IMR-90 (cell line): Measurements from ENCODE around the gene PID1. TPM values are rescaled to one million over a fixed set of nuclear protein-coding genes. Genes with fewer than 3 reads are reported as not detected.

Experiments used
- ATAC-seq: fragments of 200-7000 bp; cut with Tn5 transposase; 2 replicates; pipeline ENCODE4 v1.9.1; 2020; ENCODE audit warnings: low read depth, mild to moderate bottlenecking, moderate library complexity
- BruUV-seq: library from RNA; stranded (reverse); fragments of 400-500 nt; replicated peaks from 2 replicates; lab custom pipeline; 2021; lab: Mats Ljungman, UMichigan
- CTCF ChIA-PET: fragments of 300-600 bp; formaldehyde crosslinking; extraction: SDS; loops from one replicate; lab custom pipeline; 2021; ENCODE audit warnings: antibody characterized with exemption; lab: Yijun Ruan, JAX
- POLR2A ChIA-PET: fragments of 300-600 bp; sonication (Branson Sonifier 250); formaldehyde crosslinking; loops from one replicate; lab custom pipeline; 2022; ENCODE audit warnings: antibody characterized with exemption; ENCODE audit not compliant: unreplicated experiment; lab: Charles Lee
- DNase-seq: peaks from one replicate; pipeline ENCODE4 v3.0.0; 2013
- H2AFZ ChIP-seq: replicated peaks from 2 replicates; pipeline ENCODE3; 2013; ENCODE audit warnings: low read length, mild to moderate bottlenecking; ENCODE audit not compliant: poor library complexity
- H2AK5ac ChIP-seq: 2 replicates; pipeline ENCODE4 v1.6.1; 2013; ENCODE audit warnings: low read depth, low read length, inconsistent platforms
- H2AK9ac ChIP-seq: replicated peaks from 2 replicates; pipeline ENCODE3; 2013; ENCODE audit warnings: mild to moderate bottlenecking, low read depth, low read length, moderate library complexity; ENCODE audit not compliant: poor library complexity
- H2BK120ac ChIP-seq: 2 replicates; pipeline ENCODE4 v1.6.1; 2013; ENCODE audit warnings: low read depth, low read length, inconsistent platforms
- H2BK15ac ChIP-seq: 3 replicates; pipeline ENCODE4 v1.6.1; 2013; ENCODE audit warnings: low read depth, low read length, inconsistent platforms
- H2BK20ac ChIP-seq: 2 replicates; pipeline ENCODE4 v1.6.1; 2013; ENCODE audit warnings: low read depth, mild to moderate bottlenecking, inconsistent platforms, low read length, moderate library complexity
- H2BK5ac ChIP-seq: 2 replicates; pipeline ENCODE4 v1.6.1; 2013; ENCODE audit warnings: mild to moderate bottlenecking, low read depth, low read length, inconsistent platforms; ENCODE audit not compliant: poor library complexity, severe bottlenecking
- H3K14ac ChIP-seq: replicated peaks from 2 replicates; pipeline ENCODE4 v1.6.1; 2013; ENCODE audit warnings: low read depth, low read length, inconsistent platforms
- H3K18ac ChIP-seq: 2 replicates; pipeline ENCODE4 v1.6.1; 2013; ENCODE audit warnings: low read depth, low read length, control low read depth
- H3K23ac ChIP-seq: 2 replicates; pipeline ENCODE4 v1.6.1; 2013; ENCODE audit warnings: low read depth, low read length, inconsistent platforms
- H3K27ac ChIP-seq: 2 replicates; pipeline ENCODE4 v1.5.1; 2013; ENCODE audit warnings: mild to moderate bottlenecking, control low read depth, low read length; ENCODE audit not compliant: insufficient read depth
- H3K27me3 ChIP-seq: 2 replicates; pipeline ENCODE4 v1.6.1; 2013; ENCODE audit warnings: low read length; ENCODE audit not compliant: control insufficient read depth, insufficient read depth
- H3K36me3 ChIP-seq: 2 replicates; pipeline ENCODE4 v1.6.1; 2013; ENCODE audit warnings: low read length, mixed read lengths; ENCODE audit not compliant: control insufficient read depth, insufficient read depth
- H3K4ac ChIP-seq: 2 replicates; pipeline ENCODE4 v1.6.1; 2013; ENCODE audit warnings: low read depth, low read length, inconsistent platforms
- H3K4me1 ChIP-seq: 2 replicates; pipeline ENCODE4 v1.6.1; 2013; ENCODE audit warnings: low read length, mixed read lengths; ENCODE audit not compliant: control insufficient read depth, insufficient read depth
- H3K4me2 ChIP-seq: 2 replicates; pipeline ENCODE4 v1.6.1; 2013; ENCODE audit warnings: low read depth, mild to moderate bottlenecking, control low read depth, low read length, moderate library complexity
- H3K4me3 ChIP-seq: 2 replicates; pipeline ENCODE4 v1.5.1; 2013; ENCODE audit warnings: low read depth, mild to moderate bottlenecking, control low read depth, low read length, moderate library complexity; ENCODE audit not compliant: insufficient read depth
- H3K56ac ChIP-seq: 2 replicates; pipeline ENCODE4 v1.6.1; 2013; ENCODE audit warnings: low read length, inconsistent platforms; ENCODE audit not compliant: insufficient read depth; ENCODE audit errors: extremely low read depth
- H3K79me1 ChIP-seq, 2 experiments: 2 replicates each; pipeline ENCODE4 v1.6.1; 2013; ENCODE audit warnings: low read length in 2 of 2, inconsistent platforms in 1 of 2, low read depth in 1 of 2
- H3K9ac ChIP-seq: 2 replicates; pipeline ENCODE4 v1.6.1; 2013; ENCODE audit warnings: low read depth, low read length, control low read depth
- H3K9me1 ChIP-seq: 2 replicates; pipeline ENCODE4 v1.6.1; 2013; ENCODE audit warnings: low read length, inconsistent platforms; ENCODE audit not compliant: insufficient read depth
- H3K9me3 ChIP-seq: 2 replicates; pipeline ENCODE4 v1.6.1; 2013; ENCODE audit warnings: low read length; ENCODE audit not compliant: control insufficient read depth, insufficient read depth
- H4K20me1 ChIP-seq: 2 replicates; pipeline ENCODE4 v1.6.1; 2013; ENCODE audit warnings: low read length, inconsistent platforms; ENCODE audit not compliant: insufficient read depth
- H4K5ac ChIP-seq: 2 replicates; pipeline ENCODE4 v1.6.1; 2013; ENCODE audit warnings: mild to moderate bottlenecking, low read depth, low read length, control low read depth
- H4K8ac ChIP-seq, 2 experiments: 2 replicates each; pipeline ENCODE4 v1.6.1; 2013; ENCODE audit warnings: low read depth in 2 of 2, low read length in 2 of 2, control low read depth in 1 of 2, inconsistent platforms in 1 of 2
- H4K91ac ChIP-seq: 2 replicates; pipeline ENCODE4 v1.6.1; 2013; ENCODE audit warnings: low read depth, low read length, inconsistent platforms; ENCODE audit not compliant: insufficient read depth
- SMC3 ChIP-seq: fragments of 150-350 bp; IDR thresholded peaks from 2 replicates; pipeline ENCODE4 v1.6.1; 2016; ENCODE audit warnings: low read depth, mild to moderate bottlenecking, antibody characterized with exemption, low read length, moderate library complexity
- WGBS, 2 experiments: methylation state at CpG; one replicate each; pipeline versions ENCODE4 v1.1.5 to v1.1.7; 2013; ENCODE audit warnings: missing lambda C conversion rate in 2 of 2; ENCODE audit not compliant: insufficient read length in 1 of 2; ENCODE audit errors: extremely low coverage in 2 of 2; 5-methylcytosine and 5-hydroxymethylcytosine counted together
- dilution Hi-C: fragments of 300-500 bp; cut with HindIII; formaldehyde crosslinking; loops from one replicate; pipeline ENCODE4 v1.14.3; 2018; ENCODE audit warnings: low sequenced_read_pairs; ENCODE audit not compliant: unreplicated experiment
- in situ Hi-C: fragments of 300-500 bp; cut with MboI; formaldehyde crosslinking; loops from 3 replicates; pipeline ENCODE4 v1.14.3; 2019; ENCODE audit warnings: low sequenced_read_pairs, inconsistent platforms, mixed read lengths
- intact Hi-C: fragments of 100-400 bp; cut with micrococcal nuclease; formaldehyde crosslinking; loops from 2 replicates; pipeline ENCODE4 v1.10.0; 2022
- polyA plus RNA-seq, 3 experiments: library from polyadenylated mRNA; depleted of rRNA; stranded (reverse); fragments of >200 nt; gene quantifications; 2 replicates each; pipeline ENCODE4 v1.2.3, GENCODE V29; 2012; ENCODE audit warnings: low replicate concordance in 1 of 3
- total RNA-seq: library from RNA; depleted of rRNA; stranded (reverse); fragments of >200 nt; gene quantifications from 2 replicates; pipeline ENCODE4 v1.2.3, GENCODE V29; 2012

Gene PID1
- total and polyA plus RNA-seq, 2 of the 4 experiments (the other 2 are of a cell fraction): 0.90 to 1.9 TPM

DNA sequence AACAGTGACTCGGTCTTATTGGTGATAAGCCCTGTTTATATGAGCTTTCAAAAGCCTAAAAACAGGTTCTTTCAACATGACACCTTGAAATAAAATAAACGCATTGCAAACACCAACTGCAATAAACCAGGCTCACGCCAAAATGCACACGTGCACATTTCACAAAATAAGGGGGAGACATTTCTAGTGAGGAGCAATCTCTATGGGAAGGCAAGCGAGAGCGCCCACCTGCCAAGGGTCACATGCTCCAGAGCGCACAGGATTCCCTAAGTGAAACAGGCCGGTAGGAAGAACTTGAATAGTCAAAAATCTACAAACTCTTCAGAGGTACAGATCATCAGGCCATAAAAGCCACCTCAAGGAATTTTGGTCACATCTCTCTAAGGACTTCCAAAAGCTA is 1.9 kb downstream of the PID1 start:
- H3K4me1 ChIP-seq: no peaks in the 10 kb centered on the region
- no peak overlapping the region for H3K23ac ChIP-seq
- H2BK20ac ChIP-seq: no peak overlapping the region
- H3K9me1 ChIP-seq: no peaks in the 10 kb centered on the region
- H4K20me1 ChIP-seq: no peaks in the 10 kb centered on the region
- ChIA-PET CTCF (no interaction called here), POLR2A (no interaction called here)
- H2AFZ ChIP-seq: no peak overlapping the region
- no peaks in the 10 kb centered on the region for H3K27me3 ChIP-seq
- dilution Hi-C loops: no loop called here
- H2BK5ac ChIP-seq: no peak overlapping the region
- no peak overlapping the region for H4K91ac ChIP-seq
- in situ Hi-C loops: no loop called here
- H3K14ac ChIP-seq: no peak overlapping the region
- no CpG with 5 or more reads among the region's 8 CpGs for whole genome bisulfite sequencing, 2 experiments
- no TSS peak for BruUV-seq
- no peak overlapping the region for H3K18ac ChIP-seq
- no peak overlapping the region for H3K56ac ChIP-seq
- H2BK15ac ChIP-seq: no peak overlapping the region
- H4K5ac ChIP-seq: no peak overlapping the region
- intact Hi-C loops: loop anchor here (1.0 kb wide), 1 partner anchor 132 kb away; no protein-coding TSS in a partner anchor
- no peak overlapping the region for H3K27ac ChIP-seq
- H4K8ac ChIP-seq: no peak overlapping the region
- no peaks in the 10 kb centered on the region for H3K79me1 ChIP-seq
- no peaks in the 10 kb centered on the region; the same call in 1 of the 2 replicates for H3K9me3 ChIP-seq
- no peak overlapping the region for H2BK120ac ChIP-seq
- H3K4me3 ChIP-seq: no peak overlapping the region
- H2AK9ac ChIP-seq: no peak overlapping the region
- H3K36me3 ChIP-seq: no peaks in the 10 kb centered on the region
- ATAC-seq (no peak), DNase-seq (no peak)
- no peak overlapping the region for H2AK5ac ChIP-seq
- no peak for TF ChIP-seq SMC3
- H3K9ac ChIP-seq: no peak overlapping the region
- no peak overlapping the region; the same call in 1 of the 2 replicates for H3K4me2 ChIP-seq
- no peak overlapping the region for H3K4ac ChIP-seq
